NCI-H524 (cell line): ENCODE data around the gene GHR.
"Not testable (repeated sequence)": the region's sequence is repeated elsewhere in the genome, so short reads cannot be mapped to it uniquely, and the experiment has no call there.

ENCODE experiments used
- DNase-seq, 2 experiments: peaks; one replicate each; lab custom pipeline; 2025; lab: John Stamatoyannopoulos, UW

Gene GHR

DNA sequence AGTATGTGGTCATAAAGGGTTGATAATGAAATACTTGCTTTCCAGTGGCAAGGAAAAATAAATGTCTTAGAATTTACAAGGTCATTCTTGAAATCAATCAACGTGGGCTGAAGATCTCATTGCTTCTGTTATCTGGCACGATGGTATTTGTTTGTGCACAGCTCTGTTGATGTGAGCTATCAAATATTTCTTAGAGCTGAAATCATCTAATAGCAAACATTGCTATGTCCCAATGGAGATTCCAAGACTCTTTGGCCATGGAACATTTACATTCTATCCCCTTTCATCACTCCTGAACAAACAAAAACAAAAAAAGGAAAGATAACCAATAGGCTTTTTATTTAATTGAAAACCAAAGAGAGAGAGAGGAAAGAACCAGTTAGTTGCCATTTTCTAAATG, 221.9 kb downstream of the GHR start:
- DNase-seq: no peak

DNA sequence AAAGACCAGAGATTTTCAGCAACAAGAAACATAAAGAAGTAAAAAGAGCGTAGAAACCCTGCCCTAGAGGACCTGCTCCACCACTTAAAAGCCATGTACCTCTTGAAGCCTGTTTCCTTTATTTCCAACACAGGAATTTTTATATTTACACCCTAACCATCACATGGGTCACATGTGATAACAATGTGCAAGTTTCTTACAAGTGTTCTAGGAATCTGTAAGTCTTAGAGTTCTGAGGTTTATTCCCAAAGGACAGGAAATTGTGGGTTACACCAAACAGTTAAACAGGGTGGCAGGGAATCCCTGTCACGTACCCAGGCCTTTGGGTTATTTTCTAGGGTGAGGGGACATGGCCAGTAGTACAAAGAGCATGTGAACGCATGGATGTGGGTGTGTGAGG, 224.8 kb downstream of the GHR start:
- DNase-seq: no peak

- no peak for DNase-seq
Measured at GRCh38 chr5:42648915-42649314, 225.7 kb downstream of the GHR start.

DNA sequence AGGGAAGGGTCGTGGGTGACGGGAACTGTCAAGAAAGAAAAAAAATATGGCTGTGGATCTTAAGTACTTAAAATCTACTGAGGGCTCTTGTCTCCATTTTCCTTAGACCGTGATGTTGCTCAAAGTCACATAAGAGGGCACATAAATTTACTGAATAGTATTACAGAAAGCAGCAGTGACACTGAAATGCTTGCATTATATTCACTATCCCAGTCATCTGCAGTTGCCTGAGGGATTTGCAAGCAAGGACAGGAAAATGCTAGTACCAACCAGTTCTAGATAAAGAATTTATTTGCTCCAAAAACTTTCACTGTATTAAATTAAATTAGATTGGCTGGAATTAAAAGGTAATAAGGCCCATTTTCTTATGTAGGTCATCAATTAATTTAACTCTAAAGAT, 226.8 kb downstream of the GHR start:
- DNase-seq: no peak

- no peak for DNase-seq
Measured at GRCh38 chr5:42653705-42654104, 230.5 kb downstream of the GHR start.

DNA sequence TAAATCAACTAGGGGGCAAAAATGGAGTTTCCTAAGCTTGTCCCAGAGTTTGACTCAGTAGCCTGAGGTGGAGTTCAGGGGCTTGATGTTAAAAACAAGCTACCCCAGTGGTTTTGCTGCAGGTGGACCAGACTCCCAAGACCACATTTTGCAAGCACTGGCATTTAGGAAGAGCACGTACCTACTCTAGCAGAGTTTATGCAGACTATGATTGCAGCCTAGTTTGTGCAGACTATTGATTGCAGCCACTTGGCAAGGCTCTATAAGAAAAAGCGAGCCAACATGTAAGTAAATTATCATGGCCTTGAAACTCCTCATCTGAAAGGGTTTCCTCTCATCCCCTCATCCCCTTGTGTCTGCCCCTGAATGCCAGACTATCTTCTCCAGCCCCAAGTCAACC, 231.4 kb downstream of the GHR start:
- DNase-seq: no peak

DNA sequence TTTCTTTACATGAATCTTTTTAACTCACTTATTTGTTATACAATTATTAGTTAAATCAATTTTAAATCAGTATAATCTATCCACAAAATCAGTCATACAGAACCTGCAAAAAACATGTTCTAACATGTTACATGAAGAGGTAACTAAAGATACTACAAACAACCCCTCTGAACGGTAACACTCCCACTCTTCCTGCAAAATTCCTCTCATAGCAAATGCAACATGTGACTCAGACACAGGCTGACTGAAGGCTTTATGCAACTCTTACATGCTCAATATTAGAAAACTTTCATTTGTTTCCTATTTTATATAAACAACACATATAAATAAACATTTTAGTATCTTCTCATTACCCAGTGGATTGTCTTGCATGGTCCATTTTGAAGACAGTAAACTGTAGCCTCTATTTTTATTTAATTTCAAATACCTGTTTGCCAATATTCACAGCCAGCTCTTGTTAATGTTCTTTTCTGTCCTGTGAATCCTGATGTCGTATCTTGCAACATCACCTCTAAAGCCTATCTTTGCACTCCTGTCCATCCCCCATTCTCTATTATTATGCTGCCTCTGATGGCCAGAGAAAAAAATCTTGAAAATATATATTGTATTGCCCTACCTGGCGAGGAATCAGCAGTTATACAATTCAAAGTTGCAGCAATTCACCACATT, 232.9 kb downstream of the GHR start:
- DNase-seq: no peak

DNA sequence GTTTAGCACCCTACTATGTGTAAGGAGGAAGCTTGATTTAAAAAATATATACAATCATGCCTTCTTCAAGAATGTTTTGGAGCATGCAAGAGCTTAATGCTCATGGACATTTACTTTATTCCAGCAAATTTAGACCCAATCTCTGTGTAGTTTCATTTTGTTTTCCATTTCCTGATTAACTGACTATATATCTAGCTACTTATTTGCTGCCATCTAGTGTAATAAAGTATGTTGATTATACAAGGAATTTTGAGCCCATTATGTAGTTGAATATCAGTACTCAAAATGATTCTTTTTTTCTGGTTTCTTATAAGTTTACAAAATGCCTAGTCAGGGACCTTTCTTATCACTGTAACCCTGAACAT, 233.4 kb downstream of the GHR start:
- DNase-seq: no peak

- DNase-seq: not testable (repeated sequence)
Measured at GRCh38 chr5:42659869-42660268, 236.6 kb downstream of the GHR start.

DNA sequence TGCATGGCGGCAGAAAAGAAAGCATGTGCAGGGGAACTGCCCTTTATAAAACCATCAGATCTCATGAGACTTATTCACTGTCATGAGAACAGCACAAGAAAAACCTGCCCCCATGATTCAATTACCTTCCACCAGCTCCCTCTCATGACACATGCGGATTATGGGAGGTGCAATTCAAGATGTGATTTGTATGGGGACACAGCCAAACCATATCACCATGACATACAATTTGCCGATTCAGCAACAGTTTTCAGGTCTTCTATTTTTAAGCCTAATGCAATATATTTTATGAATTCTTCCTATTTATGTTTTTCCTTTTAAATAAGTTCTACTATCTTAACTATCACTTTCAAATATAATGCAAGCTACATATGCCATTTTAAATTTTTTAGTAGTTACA, 242.6 kb downstream of the GHR start:
- DNase-seq: no peak

DNA sequence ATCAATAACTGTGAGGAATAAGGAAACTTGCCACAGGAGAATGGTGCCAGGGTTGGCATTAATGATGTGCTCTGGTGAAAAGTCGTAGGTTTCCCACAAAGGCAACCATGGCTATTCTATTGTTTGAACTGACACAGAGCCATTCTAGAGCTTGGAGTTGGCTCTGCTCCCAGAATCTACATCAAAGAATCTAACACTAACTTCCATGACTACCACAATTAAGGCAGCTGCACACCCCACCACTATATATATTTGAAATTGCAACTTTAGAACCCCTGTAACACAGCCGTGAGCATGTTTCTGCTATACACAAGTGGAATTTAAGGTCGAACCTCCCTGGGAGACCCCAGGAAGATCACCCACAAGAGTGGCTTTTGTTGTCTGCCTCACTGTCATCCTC, 243.6 kb downstream of the GHR start:
- DNase-seq: no peak

DNA sequence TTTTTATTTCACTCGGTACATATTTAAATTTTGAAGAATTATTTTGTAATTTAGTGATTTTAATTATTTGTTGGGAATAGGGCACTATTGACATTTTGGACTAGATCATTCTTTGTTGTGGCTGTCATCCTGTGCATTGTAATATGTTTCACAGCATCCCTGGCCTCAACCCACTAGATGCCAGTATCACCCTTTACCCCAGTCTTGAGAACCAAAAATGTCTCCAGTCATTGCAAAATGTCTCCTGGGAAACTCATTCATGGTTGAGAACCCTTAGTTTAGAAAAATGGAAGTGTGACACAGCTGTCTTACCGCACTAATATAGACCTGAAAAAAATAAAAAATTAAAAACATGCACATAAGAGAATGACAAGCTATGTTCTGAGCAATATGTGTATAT, 245.0 kb downstream of the GHR start:
- DNase-seq: no peak

GRCh38 chr5:42672925-42673324, 249.7 kb downstream of the GHR start:
- no peak for DNase-seq

DNA sequence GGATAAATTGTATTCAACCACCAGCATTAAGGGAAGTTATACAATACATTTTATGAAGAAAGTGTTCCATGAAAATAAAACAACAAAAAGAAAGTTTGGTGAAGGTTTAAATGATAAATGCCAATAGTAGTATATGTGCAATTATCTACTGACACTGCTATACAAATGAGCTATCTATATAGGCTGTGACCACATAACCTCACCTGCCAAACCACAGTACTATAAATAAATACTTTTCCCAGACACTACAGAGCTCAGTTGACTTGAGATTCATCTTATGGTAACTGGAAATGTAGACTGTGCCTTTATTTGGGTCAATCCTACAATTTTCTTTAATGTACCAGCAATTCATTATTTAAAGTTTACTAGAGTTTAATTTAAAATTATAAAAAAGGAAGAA, 252.4 kb downstream of the GHR start:
- no peak for DNase-seq

DNA sequence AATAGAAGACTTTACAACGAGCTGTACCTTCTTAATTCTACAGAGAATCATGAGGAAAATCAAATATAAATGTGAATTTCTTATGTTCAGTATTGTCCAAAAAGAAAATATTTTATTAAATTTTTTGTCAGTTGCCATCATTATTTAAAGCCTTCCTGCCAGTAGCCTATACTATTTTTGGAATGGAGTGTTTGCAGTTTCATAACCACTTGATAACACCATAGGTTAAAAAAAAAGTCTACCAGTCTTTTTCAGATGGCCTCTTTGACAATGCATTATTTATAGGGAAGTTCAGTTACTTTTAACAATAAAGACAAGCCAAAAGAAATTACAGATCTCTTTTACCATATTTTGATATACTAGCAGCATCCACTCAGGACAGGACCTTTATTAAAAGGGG, 253.1 kb downstream of the GHR start:
- DNase-seq: no peak

DNA sequence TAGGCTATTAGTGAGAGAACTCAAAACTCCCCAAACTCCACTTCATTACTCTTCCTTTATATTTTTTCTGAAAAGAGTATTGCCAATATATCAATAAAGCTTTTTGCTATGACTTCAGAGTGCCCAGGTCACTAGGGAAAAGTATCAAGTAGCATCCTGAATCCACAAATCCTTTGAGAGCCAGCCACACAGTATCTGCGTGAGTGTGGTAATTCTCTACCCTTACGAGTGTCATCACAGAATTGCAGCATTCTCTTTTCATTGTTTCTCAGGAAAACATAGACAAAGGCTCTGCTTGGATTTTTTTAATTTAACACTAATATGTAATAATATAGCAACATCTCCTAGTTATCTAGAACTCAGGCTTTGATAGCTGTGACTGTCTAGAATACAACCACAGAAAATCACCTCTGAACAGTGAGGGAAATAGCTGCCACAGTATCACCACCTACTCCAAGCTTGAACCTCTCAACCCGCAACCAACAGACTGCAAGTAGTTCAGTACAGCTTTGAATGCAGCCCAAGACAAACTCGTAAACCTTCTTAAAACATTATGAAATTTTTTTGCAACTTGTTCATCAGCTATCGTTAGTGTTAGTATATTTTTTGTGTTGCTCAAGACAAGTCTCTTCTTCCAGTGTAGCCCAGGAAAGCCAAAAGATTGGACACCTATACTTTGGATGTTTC, 254.1 kb downstream of the GHR start:
- DNase-seq: no peak

GRCh38 chr5:42680046-42680445, 256.8 kb downstream of the GHR start:
- DNase-seq: no peak

DNA sequence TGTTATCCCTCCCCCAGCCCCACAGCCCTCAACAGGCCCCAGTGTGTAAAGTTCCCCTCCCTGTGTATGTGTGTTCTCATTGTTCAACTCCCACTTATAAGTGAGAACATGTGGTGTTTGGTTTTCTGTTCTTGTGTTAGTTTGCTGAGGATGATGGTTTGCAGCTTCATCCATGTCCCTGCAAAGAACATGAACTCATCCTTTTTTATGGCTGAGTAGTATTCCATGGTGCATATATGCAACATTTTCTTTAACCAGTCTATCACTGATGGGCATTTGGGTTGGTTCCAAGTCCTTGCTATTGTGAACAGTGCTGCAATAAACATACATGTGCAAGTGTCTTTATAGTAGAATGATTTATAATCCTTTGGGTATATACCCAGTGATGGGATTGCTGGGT, 261.8 kb downstream of the GHR start:
- not testable (repeated sequence) for DNase-seq

DNA sequence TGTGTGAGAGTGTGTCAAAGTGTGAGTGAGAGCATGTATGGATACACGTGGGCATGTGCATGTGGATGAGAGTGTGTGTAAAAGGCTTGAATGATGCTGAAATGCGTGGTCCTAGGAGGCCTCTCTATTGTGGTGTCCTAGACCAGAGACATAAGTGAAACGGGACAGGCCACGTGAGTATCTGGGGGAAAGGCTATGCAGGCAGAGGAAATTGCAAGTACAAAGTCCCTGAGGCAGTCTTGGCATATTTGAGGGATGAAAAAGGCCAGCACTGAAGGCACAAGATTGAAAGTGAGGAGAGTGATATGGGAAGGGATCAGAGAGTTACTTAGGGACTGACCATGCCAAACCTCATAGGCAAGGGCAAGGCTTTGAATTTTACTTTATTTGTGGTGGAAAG, 266.2 kb downstream of the GHR start:
- no peak for DNase-seq

- no peak for DNase-seq
Measured at GRCh38 chr5:42691413-42691937, 268.2 kb downstream of the GHR start.

GRCh38 chr5:42701351-42702059, 278.3 kb downstream of the GHR start:
- DNase-seq: no peak

GRCh38 chr5:42703238-42703637, 280.0 kb downstream of the GHR start:
- no peak for DNase-seq

DNA sequence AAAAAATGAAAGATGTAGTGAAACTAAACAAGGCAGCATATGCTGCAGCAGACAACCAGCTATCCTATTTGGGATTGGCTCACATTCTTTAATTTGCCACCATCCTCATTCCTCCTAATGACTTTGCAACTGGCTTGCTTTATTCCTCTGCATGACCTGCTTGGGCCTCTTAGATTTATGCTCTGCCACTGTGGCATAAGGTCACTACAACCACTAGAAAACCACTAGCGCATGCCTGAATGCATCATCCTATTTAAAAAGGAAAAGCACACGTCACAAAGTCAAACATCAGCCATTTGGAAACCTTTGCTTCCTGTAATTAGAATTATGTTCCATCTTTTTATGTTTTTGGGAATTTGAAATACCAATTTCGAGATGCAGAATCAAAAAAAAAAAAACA, 292.5 kb downstream of the GHR start:
- no peak for DNase-seq
